ENCODE measurements around the gene MRPL20.
"Not testable (repeated sequence)": the region's sequence is repeated elsewhere in the genome, so short reads cannot be mapped to it uniquely, and the experiment has no call there.

MRPL20 gene

GRCh38 chr1:1403653-1404052 is 3.4 kb downstream of the MRPL20 start:
- no peak for DNase-seq

- not testable (repeated sequence) for DNase-seq
Measured at GRCh38 chr1:1402901-1403392, 4.1 kb downstream of the MRPL20 start.

- peak; percentile 52 for DNase-seq
Measured at GRCh38 chr1:1402072-1402900, 4.8 kb downstream of the MRPL20 start.

- no peak for DNase-seq
Measured at GRCh38 chr1:1401457-1402010, 5.6 kb downstream of the MRPL20 start.

GRCh38 chr1:1400576-1401456 is 6.3 kb downstream of the MRPL20 start:
- no peak for DNase-seq

GRCh38 chr1:1399872-1400575 is 7.1 kb downstream of the MRPL20 start:
- DNase-seq, result no peak

- DNase-seq, result peak; percentile 99
Measured at GRCh38 chr1:1399187-1399871, 7.8 kb downstream of the MRPL20 start, which contains the start of gene CCNL2. CCNL2 (minus strand) TSS chr1:1399335; CDS start chr1:1399306, 29 bp downstream.

- no peak for DNase-seq
Measured at GRCh38 chr1:1398677-1399186, 8.4 kb downstream of the MRPL20 start.

- DNase-seq, result no peak
Measured at GRCh38 chr1:1397839-1398523, 9.1 kb downstream of the MRPL20 start.

GRCh38 chr1:1395166-1395565 is 11.9 kb downstream of the MRPL20 start:
- no peak for DNase-seq

GRCh38 chr1:1394116-1394515 is 13.0 kb downstream of the MRPL20 start:
- DNase-seq, result no peak

GRCh38 chr1:1393428-1393827 is 13.7 kb downstream of the MRPL20 start:
- no peak for DNase-seq

- no peak for DNase-seq
Measured at GRCh38 chr1:1393014-1393413, 14.1 kb downstream of the MRPL20 start.

GRCh38 chr1:1391225-1391624 is 15.9 kb downstream of the MRPL20 start:
- DNase-seq, result no peak

- DNase-seq, result no peak
Measured at GRCh38 chr1:1390675-1391074, 16.4 kb downstream of the MRPL20 start.

GRCh38 chr1:1388078-1388472 is 19.0 kb downstream of the MRPL20 start:
- DNase-seq, result no peak

- no peak for DNase-seq
Measured at GRCh38 chr1:1387098-1388077, 19.7 kb downstream of the MRPL20 start.

GRCh38 chr1:1385931-1386330 is 21.2 kb downstream of the MRPL20 start:
- DNase-seq, result no peak

GRCh38 chr1:1385339-1385738 is 21.8 kb downstream of the MRPL20 start:
- DNase-seq, result not testable (repeated sequence)

GRCh38 chr1:1381294-1381693 is 25.8 kb downstream of the MRPL20 start:
- DNase-seq, result no peak

Data from fibroblast of skin of right quadriceps (primary cell).